Measurements from ENCODE around the gene PRPS1. TPM values are rescaled to one million over a fixed set of nuclear protein-coding genes. Genes with fewer than 3 reads are reported as not detected.
A peak's percentile ranks its signal among the peaks of the same experiment; 100 is the strongest.

The PRPS1 gene
- total RNA-seq, 1 experiment from 2014 or later: 126 TPM

- no peak for TF ChIP-seq ATF6 (CRISPR knock-in tag; IDR thresholded peaks at IDR 0.05)
- TF ChIP-seq FOXP4 (CRISPR knock-in tag; IDR thresholded peaks at IDR 0.05): no peak
- no peak for TF ChIP-seq GRHL2 (CRISPR knock-in tag; IDR thresholded peaks at IDR 0.05; ENCODE audit: insufficient replicate concordance, severe bottlenecking)
Observed at GRCh38 chrX:107699616-107700015, 71.3 kb downstream of the PRPS1 start (continued).

GRCh38 chrX:107700317-107700774 is 72.0 kb downstream of the PRPS1 start:
- ATAC-seq (peak; percentile 30; the same call in 1 of the 2 replicates), DNase-seq (ENCODE audit: low spot score) (no peak)
- TF ChIP-seq PRRX2 (CRISPR knock-in tag; IDR thresholded peaks at IDR 0.05) (no peak), ATF3 (CRISPR knock-in tag; conservative IDR thresholded peaks at IDR 0.05) (no peak), GRHL2 (CRISPR knock-in tag; IDR thresholded peaks at IDR 0.05; ENCODE audit: insufficient replicate concordance, severe bottlenecking) (no peak), ERG (CRISPR knock-in tag; IDR thresholded peaks at IDR 0.05) (no peak), MXD4 (CRISPR knock-in tag; IDR thresholded peaks at IDR 0.05; ENCODE audit: borderline replicate concordance) (no peak)
- POLR2A ChIA-PET: no interaction called here
- Mint-ChIP-seq H3K27me3 (ENCODE audit: low read depth) (no peaks in the 10 kb centered on the region; the same call in 1 of the 2 replicates), H3K36me3 (no peaks in the 10 kb centered on the region), H3K4me1 (peaks cover 29% of the 10 kb centered on the region), H3K9me3 (no peaks in the 10 kb centered on the region; the same call in 1 of the 2 replicates), H3K4me3 (no peak overlapping the region), H3K27ac (peak overlapping the region; percentile 79)
- CTCF ChIA-PET: interaction anchor here (1.1 to 1.4 kb wide), 3 partner anchors 18 to 75 kb away, joined by 4 read pairs; partner anchors contain the start of gene TSC22D3

Other genes with a start within 250 kb of the PRPS1 start
- gene FRMPD3, start 178.9 kb upstream of the PRPS1 start, total RNA-seq (2021): 1.4 to 2.0 TPM (median 1.7 TPM) in 3 replicates
- 14.5 to 15.9 TPM (median 15.7 TPM) in 3 replicates for gene TSC22D3, start 147.3 kb downstream of the PRPS1 start, total RNA-seq (2021)
- 0.20 TPM in 1 of 3 replicates, not detected in the others for gene NCBP2L, start 149.2 kb downstream of the PRPS1 start, total RNA-seq (2021)
- gene MID2, start 197.4 kb downstream of the PRPS1 start, total RNA-seq (2021): 3.1 to 6.4 TPM (median 3.3 TPM) in 3 replicates